ENCODE data around the gene ANKRD27.

ANKRD27 gene

DNA sequence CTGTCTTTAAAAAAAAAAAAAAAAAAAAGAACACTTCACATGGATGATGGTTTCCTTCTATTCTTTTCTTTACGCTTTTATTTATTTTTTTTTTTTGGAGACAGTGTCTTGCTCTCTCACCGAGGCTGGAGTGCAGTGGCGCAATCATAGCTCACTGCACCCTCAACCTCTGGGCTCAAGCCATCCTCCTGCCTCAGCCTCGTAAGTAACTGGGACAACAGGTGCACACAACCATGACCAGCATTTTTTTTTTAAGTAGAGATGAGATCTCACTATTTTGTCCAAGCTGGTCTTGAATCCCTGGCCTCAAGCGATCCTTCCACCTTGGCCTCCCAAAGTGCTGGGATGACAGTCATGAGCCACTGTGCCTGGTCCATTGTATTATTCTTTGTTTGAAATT is 24.3 kb downstream of the ANKRD27 start:
- no peak for DNase-seq

DNA sequence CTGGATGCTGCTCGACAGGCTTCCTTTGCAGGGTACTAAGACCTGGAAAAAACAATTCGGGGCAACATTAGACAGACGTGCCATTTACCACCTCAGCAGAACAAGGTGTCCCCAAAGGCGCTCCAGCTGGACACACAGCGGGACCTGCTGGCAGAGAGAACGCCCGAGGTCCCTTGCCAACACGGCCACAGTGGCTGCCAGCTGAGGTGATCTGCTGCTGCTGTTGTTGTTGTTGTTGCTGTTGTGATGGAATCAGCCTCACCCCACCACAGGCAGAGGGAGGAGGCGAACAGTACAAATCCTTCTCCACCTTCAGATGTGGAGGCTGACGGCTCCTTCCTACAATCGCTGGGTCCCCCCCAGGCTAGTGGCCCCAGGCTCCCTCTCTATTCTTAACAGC is 25.2 kb downstream of the ANKRD27 start:
- DNase-seq = no peak

DNA sequence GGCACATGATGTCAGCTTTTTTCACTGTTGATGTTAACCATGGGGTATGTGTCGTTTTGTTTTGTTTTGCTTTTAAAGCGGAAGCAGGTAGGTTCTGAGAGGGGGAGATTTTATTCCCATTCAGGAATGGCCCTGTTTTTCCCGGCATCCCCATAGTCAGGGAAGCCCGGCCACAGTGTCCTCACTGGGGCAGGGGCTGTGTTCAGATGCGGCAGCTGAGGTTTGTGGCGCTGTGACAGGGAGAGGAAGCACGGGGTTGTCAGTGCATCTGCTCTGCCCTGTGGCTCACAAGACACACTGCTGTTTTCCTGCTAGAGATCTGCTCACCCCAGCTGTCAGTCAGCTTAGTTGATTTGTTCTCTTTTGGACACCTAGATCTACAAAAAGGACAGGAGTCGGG is 27.6 kb downstream of the ANKRD27 start:
- DNase-seq = no peak

DNA sequence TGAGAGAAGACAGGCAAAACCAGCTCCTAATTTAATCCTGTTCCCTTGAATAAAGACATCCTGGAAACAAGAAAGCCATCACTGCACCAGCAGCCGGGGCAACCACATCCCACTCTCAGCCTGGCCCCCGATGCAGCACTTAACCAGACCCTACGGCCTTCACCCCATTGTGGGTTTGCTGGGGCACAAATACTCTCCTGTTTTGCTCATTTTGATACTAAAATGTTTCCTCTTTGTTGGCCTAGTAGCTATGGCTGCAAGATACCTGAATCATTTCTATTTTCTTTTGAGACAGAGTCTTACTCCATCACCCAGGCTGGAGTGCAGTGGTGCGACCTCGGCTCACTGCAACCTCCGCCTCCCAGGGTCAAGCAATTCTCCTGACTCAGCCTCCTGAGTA is 28.4 kb downstream of the ANKRD27 start:
- no peak for DNase-seq

DNA sequence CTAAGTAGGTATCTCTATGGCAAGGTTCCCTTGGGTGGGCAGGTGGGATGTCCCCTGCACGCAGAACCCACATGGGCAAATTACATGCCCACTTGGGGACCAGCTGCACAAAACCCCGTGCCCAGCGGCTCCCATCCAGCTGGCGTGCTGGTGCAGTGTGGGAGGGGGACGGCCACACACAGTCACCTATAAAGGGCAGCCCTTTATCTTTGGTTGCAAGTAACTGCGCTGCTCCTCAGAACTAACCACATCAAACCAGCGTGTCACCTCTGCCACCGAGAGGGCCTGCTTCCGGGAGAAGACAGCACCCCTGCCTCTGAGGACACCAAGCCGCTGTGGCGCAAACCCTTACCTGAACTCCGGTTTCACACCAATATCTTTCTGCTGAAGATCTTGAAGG is 32.2 kb downstream of the ANKRD27 start:
- DNase-seq = no peak

DNA sequence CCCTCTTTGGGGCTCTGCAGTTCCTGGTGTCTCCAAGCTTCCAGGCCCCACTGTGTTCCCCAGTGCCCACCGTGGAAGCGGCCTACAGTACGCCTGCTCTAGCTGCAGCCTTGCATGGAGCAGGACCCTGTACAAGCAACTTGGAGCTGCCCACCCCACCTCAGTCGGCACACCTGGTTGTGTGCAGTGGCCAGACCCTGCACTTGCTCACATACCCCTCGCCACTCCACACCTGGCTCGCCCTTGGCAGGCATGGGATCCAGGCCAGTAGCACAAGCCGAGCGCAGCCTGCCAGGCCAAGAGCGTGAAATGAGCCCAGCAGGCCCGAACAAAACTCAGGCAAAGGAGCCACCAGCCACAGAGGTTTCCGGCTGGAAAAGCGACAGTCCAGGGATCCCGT is 36.4 kb downstream of the ANKRD27 start:
- DNase-seq = no peak

DNA sequence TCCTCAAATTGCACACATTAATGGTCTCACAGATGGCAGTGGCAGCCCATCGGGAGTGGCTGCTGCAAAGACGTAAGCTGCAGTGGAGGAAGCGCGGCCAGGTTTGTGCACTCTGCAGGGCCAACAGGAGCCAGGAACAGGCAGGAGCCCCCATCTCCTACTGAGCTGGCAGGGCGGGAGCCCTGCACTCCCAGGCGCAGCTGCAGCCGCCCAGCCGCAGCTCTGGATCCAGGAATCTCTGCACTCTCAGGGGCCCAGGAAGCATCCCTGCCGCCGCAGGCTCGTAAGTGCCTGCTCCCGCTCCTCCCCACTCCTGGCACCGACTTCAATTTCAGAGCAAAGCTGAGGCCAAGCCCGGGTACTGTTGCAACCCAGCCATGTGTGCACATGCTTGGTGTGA is 37.5 kb downstream of the ANKRD27 start:
- DNase-seq = no peak

DNA sequence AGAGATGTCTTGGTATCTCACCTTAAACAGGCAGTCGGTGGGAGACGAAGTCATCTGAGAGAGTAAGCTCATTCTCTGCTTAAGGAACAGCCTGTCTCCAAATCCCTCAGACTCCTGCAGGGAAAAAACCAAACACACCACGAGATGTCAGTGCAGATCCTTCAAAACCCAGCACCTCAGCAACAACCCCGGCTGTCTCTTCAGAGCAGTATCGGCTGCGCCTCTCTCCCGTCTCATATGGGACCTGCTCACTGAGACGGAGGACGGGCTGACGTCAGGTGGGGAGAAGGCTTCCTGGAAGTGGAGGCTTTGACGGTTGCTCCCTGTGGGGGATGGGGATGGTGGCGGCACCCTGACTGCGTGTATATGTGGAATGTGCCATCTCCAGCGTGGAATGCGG is 43.6 kb downstream of the ANKRD27 start:
- no peak for DNase-seq

DNA sequence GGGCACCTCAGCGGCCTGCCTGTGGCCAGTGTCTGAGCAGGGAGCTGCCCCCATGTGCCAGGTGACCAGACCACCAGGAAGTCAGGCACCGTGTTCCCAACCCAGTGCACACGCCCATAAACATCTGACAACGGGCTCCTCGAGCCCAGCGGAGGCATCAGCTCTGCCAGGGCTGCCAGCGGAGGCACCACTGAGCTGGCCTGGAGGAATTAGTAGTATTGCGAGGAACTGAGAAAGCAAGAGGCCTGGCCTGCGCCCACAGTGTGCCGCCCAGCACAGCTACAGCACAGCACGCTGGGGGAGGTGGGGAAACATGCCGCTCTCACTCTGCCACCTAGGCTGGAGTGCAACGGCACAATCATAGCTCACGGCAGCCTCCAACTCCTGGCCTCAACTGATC is 44.6 kb downstream of the ANKRD27 start:
- no peak for DNase-seq

DNA sequence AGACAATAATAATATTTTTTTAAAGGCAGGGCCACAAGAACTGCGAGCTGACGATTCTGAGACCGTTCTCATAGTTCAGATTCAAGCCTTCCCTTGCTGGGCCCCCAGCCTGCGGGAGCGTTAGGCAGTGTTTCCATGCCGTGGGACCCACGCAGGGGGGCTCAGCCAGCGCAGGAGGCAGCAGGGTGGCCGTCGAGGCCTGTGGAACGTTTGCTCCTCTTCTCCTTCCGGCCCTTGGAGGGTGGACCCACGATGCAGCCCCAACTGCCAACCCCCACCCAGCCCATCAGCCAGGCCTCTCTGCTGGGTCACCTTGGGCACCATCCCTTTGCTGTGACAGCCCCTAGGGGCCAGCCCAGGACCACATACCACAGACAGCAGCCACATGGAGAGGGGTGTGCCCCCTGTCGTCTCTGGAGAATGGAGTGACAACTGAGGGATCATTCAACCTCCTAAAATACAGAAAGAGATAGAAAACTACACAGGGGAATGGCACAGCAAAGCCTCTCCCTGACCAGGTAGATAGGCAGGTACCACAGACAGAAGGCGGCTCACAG is 47.2 kb downstream of the ANKRD27 start:
- DNase-seq = no peak

DNA sequence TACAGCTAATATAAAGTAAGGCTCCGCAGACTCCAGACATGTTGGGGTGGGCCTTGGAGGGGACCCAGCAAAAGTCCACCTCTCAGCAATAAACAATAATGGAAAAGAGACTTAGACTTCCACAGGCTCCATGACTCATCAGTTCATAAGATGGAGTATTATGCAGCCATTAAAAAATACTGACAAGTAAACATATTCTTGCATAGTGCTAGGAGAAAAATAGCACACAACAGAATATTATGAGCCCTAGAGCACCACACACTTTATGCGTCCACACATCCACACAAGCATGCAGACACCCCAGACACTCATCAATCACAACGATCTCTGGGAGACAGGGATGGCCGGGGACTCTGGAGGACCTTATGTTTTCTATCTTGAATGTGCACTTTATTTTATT is 48.0 kb downstream of the ANKRD27 start:
- no peak for DNase-seq

DNA sequence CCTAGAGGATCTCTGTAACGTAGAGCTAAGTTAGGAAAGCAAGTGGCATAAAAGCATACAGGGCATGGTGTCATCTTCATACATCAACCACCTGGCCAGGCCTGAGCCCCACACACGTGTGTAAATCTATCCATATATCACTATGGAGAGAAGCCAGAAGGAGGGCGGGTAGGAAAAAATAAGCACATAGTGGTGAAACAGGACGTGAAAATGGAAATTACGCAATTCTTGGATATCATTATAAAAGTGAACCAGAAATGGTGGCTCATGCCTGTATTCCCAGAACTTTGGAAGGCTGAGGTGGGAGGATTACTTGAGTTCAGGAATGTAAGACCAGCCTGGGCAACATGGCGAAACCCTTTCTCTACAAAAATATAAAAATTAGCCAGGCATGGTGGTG is 50.6 kb downstream of the ANKRD27 start:
- DNase-seq = no peak

DNA sequence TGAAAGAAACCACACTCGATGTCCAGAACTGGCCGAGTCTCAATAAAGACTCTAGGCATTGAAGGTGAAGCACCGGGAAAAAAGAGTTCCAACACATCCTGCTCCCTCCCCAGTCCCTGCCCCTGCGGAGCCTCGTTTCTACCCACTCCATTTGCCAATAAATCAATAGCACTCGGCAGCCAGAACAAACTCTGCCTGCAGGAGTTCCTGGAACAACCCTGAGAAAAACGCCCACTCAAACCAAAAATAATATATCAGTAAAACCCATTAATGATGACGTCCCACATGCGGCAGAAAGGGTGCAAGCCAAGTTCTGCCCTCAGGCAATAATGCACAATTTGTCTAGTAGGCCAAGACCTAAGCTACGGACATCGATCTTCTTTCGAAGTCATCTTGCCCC is 53.0 kb downstream of the ANKRD27 start:
- no peak for DNase-seq

DNA sequence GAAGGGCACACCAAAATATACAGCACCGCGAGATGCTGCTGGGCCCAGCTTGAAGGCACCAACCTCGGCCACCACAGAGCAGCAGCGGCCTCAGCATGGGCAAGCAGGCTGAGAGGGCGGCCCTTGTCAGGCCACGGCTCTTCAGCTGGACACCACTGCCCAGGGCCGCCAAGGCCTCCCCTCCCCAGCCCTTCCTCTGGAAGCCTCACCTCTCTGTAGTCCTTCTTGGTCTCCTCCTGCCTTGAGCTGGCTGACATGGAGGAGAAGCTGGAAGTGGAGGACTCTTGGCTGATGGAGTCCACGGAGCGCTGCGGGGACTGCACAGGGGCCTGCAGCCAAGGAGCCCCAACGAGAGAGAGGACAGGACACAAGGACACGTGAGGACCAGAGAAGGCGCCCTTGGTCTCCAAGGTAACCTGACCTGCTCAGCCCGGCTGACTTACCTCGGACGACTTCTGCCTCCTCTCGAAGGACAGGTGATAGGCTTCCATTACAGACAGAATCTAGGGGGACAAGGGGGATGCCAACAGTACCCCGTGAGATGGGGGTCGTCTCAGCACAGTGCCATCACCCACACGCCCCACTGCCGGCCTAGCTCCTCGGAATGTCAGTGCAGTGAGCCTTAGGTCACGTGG is 55.8 kb downstream of the ANKRD27 start:
- DNase-seq = no peak

DNA sequence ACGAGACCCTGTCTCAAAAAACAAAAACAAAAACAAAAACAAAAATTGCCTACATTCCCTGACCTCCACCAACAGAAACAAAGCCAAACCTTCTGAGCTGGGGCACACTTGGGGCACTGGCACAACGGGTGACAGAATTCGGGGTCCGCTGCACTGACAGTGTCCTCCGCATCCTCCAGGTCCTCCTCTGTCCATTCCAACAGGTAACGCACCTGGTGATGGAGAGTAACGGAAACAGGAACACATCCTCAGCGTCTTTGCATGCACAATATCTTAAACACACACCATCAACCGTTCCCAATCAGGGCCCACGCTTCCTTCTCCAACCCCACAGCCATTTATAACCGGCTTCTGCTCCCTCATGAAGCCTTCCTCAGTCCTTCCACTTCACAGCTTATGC is 59.4 kb downstream of the ANKRD27 start:
- no peak for DNase-seq

DNA sequence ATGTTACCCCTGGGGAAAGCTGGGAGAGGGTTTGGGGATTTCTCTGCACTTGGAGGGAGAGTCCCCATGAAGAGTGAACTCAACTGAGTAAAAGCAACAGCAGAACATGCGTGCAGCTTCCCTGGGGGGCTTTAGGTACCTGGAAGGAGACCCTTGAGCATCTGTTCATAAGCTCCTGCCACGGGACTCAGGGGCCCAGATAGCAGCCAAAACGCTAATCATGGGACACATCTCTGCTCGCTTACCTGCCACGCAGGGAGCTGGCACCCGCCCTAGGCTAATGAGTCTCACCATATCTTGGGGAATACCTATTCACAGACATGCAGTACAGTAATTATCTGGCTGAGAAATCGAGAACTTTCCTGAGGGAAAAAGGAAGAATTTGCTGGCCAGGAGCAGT is 60.1 kb downstream of the ANKRD27 start:
- DNase-seq = no peak

DNA sequence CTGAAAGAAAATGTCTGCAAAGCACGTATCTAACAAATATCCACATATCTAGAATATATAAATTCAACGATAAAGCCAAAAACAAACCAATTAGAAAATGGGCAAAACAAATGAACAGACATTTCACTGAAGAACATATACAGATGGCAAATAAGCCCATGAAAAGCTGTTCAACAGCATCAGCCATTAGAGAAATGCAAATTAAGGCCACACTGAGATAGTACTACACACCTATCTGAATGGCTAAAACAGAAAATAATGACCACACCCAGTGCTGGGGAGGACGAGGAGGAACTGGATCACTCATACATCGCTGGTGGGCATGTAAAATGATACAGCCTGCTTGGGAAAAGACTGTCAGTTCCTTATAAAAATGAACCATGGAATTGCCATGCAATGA is 62.0 kb downstream of the ANKRD27 start:
- no peak for DNase-seq

DNA sequence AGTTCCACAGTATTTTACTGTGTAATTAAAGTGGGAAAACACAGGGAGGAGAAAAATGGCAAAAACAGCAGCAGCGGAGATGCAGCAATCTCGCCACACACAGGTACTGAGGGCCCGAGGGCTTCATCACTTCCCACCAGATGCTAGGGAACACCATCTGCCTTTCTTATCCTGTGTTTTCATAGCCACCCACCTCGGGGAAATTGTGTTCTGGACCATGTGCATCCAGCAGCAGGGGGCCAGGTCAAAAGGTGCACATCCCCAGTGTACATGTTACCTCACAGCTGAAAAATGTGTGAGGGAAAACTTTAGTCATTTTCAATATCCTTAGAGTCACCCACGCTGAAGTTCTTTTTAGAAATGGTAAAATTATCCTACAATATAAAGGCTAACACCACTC is 63.8 kb downstream of the ANKRD27 start:
- DNase-seq = no peak

DNA sequence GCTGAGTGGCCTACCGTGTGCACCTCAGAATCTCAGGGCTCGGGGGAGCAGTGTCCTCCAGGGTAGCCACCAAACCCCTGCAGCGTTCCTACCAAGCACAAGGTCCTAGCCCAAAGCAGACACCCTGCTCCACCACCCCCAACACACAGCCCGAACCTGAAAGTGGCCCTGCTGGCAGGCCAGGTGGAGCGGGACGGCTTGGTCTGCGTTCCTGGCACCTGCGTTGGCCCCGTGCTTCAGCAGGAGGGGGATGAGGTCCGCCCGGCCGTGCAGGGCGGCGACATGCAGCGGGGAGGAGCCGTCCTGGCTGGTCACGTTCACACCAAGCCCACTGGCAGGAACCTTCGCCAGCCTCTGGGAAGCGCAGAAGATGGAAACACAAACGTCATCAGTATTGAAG is 67.5 kb downstream of the ANKRD27 start:
- DNase-seq = no peak

DNA sequence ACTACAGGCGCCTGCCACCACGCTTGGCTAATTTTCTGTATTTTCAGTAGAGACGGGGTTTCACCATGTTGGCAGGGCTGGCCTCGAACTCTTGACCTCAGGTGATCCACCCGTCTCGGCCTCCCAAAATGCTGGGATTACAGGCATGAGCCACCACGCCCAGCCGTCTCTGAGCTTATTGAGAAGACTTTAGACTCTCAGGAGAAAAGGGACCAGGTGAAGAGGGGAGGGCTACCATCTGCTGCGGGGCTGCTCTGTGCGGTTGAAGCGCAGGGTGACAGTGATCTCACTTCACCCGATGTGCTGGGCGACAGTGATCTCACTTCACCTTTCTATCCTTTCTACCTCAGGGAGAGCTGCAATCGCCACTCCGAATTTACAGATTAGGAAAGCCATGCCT is 68.7 kb downstream of the ANKRD27 start:
- DNase-seq = no peak

DNA sequence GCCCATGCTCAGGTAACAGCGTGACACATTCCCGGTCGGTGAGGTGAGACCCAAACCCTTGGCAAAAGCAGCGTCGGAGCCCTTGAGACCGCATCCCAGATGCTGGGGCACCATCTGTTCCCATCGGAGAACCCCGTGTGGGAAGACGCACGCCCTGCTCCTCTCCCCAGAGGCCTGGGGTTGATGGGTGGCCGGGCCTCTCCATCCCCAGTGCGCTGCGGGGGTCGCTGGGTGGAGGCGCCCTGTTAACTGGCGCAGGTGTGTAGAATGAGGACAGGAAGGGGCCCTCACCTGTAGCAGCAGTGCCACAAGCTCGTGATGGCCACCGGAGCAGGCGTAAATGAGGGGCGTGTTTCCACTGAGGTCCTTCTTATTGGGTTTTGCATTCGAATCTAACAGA is 69.4 kb downstream of the ANKRD27 start:
- no peak for DNase-seq

DNA sequence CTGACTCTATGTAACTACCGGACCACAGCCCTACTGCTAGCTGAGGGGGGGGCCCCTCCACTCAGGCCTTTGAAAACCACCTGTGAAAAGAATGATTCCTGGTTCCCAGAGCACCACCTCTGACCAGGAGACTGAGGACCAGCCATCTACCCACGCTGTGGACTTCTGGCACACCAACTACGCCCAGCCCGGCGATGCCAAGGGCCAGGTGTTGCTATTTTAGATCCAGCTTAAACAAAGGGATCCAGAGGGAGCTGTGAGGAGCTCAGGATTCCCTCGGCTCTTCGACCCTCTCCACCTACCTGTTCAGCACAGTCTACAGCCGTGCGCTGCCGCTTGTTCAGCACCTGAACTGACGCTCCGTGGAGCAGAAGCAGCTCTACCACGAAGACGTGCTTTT is 71.0 kb downstream of the ANKRD27 start:
- no peak for DNase-seq

DNA sequence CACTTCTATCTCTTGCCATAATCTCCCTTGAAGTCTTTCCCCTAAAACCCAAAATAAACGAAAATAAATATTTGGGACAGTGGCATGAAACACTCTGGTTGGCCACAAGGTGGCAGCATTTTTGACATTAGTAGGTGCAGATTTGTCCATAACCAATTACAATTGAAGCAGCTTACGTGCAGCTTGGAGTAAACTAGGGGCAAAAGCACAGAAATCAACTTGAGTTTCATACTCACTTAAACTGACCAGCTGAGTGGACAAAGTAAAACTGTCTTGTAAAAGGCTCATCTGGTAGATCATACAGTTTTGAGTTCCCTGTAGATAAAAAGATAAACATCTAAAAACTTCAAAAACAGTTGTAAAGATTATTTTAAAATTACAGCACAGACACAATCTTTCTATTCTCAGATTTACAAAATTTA is 75.2 kb downstream of the ANKRD27 start:
- DNase-seq = no peak

DNA sequence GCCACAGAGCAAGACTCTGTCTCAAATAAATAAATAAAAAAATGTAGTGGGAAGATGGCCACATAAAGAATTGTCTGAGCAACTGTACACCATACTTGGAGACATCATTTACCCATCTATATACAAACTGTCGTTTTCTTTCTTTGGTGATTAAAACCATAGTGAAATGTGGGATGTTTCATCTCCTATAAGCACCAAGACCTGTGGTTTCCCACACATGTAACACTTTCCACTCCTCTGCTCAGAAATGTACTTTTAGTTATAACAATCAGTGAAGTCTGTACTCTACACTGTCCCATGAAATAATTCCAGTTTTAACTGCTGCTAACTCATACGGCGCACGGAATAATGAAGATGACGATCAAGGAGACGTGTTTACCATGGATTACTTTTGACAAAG is 75.7 kb downstream of the ANKRD27 start:
- no peak for DNase-seq

DNA sequence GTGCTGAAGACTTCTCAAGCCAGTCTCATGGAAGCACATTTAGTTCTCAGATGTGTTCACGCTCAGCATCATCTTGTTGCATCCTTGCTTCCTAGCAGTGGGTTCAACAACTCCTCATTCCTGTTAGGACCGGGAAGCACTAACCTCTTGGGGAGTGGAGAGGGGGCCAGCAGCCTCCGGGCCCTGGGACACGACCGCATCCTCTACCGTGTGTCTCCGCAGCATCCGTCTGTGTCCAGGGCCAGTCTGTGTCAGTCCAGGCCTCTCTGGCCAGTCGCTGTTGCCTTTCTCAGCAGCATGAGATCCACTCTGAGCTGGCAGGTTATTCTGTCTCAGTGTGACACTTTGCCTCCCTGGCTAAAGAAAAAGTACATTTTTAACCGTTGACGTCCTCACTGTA is 77.0 kb downstream of the ANKRD27 start:
- DNase-seq = no peak

DNA sequence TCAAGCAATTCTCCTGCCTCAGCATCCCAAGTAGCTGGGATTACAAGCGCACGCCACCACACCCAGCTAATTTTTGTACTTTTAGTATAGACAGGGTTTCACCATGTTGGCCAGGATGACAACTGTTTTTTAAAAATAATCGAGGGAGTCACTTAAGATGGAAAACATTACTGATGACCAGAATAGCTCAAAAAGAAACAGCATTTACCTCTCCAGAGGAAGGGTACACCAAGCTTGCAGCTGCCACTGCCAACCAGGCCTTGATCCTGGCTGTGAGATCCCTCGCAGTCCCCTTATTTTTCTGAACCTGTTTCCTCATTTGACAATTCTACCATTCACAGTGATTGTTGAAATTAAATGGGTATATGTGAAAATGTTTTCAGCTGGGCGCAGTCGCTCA is 79.5 kb downstream of the ANKRD27 start:
- DNase-seq = no peak
